ENCODE data around the gene NUFIP1. TPM values are rescaled to one million over a fixed set of nuclear protein-coding genes. Genes with fewer than 3 reads are reported as not detected.
A peak's percentile ranks its signal among the peaks of the same experiment; 100 is the strongest.

Gene NUFIP1
- total and polyA plus RNA-seq, 2 donors (not counting 1 experiment from before 2014, with no cell fraction given) = 3.5 to 5.3 TPM

DNA sequence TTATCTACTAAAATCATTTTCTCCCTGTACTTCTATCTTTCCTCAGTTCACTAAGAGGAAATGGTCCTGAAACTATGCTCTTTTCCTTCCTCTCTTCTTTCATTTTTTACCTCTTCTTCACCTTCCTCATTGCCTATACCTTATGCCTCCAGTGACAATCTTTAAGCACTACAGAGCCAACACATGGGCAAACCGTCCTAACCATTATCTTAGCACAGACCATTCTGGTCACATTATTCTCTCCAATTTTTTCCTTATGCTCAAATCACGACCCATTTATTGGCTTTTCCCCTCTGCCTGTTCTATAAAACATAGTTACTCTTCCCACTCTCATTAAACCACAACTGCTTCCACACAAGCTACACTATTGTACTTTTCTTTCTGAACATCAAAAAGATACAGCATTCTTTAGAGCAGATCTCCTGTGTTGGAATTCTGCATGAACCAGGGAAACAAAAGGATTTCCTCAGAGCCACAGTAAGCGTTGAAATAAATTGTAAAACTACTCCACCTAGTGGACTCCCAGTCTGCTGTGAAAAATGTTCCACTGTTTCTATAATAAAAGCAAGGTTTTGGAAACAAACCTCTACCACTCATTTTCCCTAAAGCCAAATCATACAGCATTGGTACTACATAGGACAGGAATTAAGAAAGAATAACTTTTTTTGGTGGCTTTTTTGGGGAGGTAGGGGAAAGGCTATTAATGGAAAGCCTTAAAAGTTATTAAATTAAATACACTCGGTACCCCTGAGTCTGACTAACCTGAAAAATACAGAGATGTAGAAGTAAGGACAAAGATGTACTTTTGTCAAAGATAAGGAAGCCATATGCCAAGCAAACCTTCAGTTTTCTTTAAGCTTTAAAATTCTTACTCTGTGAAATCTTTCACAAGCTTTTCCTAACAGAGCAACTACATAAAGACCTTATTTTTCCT, 19.5 kb downstream of the NUFIP1 start:
- peak; percentile 66 to 76 for DNase-seq (ENCODE audit: low read depth in 2 of 2)
- Histone ChIP-seq H3K27ac (ENCODE audit: insufficient read depth, low read length) (no peak overlapping the region), H3K9ac (ENCODE audit: insufficient read depth, low read length) (no peak overlapping the region)

DNA sequence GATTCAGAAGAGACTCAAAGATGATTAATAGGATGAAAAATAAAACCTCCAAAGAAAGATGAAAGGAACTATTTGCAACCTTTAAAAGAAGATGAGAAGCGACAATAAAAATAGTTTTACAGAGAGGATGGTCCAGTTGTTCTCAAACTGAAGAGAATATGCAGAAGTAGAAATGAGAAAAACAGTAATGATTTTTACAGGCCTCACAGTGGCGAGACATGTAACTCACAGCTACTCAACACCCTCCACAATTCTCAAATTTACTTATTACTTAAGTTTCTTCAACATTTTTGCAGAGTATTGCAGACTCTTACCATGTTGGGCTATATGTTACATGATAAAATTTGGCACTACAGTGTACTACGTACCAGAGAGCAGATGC, 20.8 kb downstream of the NUFIP1 start:
- Histone ChIP-seq H3K36me3 (ENCODE audit: control insufficient read depth, insufficient read depth, low read length) (peaks cover 1% of the 10 kb centered on the region), H3K4me1 (ENCODE audit: control insufficient read depth, extremely low read depth, insufficient read depth, low read length) (peaks cover 3% of the 10 kb centered on the region), H3K9ac (ENCODE audit: insufficient read depth, low read length) (no peak overlapping the region), H3K4me2 (ENCODE audit: extremely low read depth, insufficient read depth, low read length) (no peak overlapping the region), H3K9me3 (ENCODE audit: control insufficient read depth, insufficient read depth, low read depth, low read length) (no peaks in the 10 kb centered on the region), H2AFZ (ENCODE audit: low read length) (no peak overlapping the region), H4K20me1 (ENCODE audit: control insufficient read depth, extremely low read depth, insufficient read depth, low read length) (no peaks in the 10 kb centered on the region), H3K4me3 (replicated peaks in 1 of 4; ENCODE audit: control extremely low read depth in 1 of 4, insufficient read depth in 1 of 4, low read depth in 3 of 4, low read length in 4 of 4) (no peak overlapping the region), H3K27ac (ENCODE audit: insufficient read depth, low read length) (no peak overlapping the region), H3K79me2 (ENCODE audit: control insufficient read depth, insufficient read depth, low read length) (no peaks in the 10 kb centered on the region), H3K27me3 (ENCODE audit: control insufficient read depth, insufficient read depth, low read length) (no peaks in the 10 kb centered on the region)
- DNase-seq (ENCODE audit: low read depth in 2 of 2) = no peak
- TF ChIP-seq EZH2 (IDR thresholded peaks at IDR 0.05; ENCODE audit: low read length, missing control alignments) = no peak
- TF ChIP-seq, protein P1, sequence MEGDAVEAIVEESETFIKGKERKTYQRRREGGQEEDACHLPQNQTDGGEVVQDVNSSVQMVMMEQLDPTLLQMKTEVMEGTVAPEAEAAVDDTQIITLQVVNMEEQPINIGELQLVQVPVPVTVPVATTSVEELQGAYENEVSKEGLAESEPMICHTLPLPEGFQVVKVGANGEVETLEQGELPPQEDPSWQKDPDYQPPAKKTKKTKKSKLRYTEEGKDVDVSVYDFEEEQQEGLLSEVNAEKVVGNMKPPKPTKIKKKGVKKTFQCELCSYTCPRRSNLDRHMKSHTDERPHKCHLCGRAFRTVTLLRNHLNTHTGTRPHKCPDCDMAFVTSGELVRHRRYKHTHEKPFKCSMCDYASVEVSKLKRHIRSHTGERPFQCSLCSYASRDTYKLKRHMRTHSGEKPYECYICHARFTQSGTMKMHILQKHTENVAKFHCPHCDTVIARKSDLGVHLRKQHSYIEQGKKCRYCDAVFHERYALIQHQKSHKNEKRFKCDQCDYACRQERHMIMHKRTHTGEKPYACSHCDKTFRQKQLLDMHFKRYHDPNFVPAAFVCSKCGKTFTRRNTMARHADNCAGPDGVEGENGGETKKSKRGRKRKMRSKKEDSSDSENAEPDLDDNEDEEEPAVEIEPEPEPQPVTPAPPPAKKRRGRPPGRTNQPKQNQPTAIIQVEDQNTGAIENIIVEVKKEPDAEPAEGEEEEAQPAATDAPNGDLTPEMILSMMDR (conservative IDR thresholded peaks at IDR 0.05 in 1 of 2, IDR thresholded peaks at IDR 0.05 in 1 of 2; ENCODE audit: low read depth in 1 of 2, low read length in 2 of 2) = no peak

More for the DNA sequence above, 19.5 kb downstream of the NUFIP1 start:
- Histone ChIP-seq H3K4me3 (replicated peaks in 1 of 4; ENCODE audit: control extremely low read depth in 1 of 4, insufficient read depth in 1 of 4, low read depth in 3 of 4, low read length in 4 of 4) (no peak overlapping the region), H3K36me3 (ENCODE audit: control insufficient read depth, insufficient read depth, low read length) (peaks cover 1% of the 10 kb centered on the region), H2AFZ (ENCODE audit: low read length) (no peak overlapping the region), H3K4me1 (ENCODE audit: control insufficient read depth, extremely low read depth, insufficient read depth, low read length) (peaks cover 7% of the 10 kb centered on the region), H3K4me2 (ENCODE audit: extremely low read depth, insufficient read depth, low read length) (no peak overlapping the region), H3K27me3 (ENCODE audit: control insufficient read depth, insufficient read depth, low read length) (no peaks in the 10 kb centered on the region), H4K20me1 (ENCODE audit: control insufficient read depth, extremely low read depth, insufficient read depth, low read length) (no peaks in the 10 kb centered on the region), H3K9me3 (ENCODE audit: control insufficient read depth, insufficient read depth, low read depth, low read length) (no peaks in the 10 kb centered on the region), H3K79me2 (ENCODE audit: control insufficient read depth, insufficient read depth, low read length) (no peaks in the 10 kb centered on the region)
- TF ChIP-seq EZH2 (IDR thresholded peaks at IDR 0.05; ENCODE audit: low read length, missing control alignments) = no peak
- TF ChIP-seq, protein P1 (conservative IDR thresholded peaks at IDR 0.05 in 1 of 2, IDR thresholded peaks at IDR 0.05 in 1 of 2; ENCODE audit: low read depth in 1 of 2, low read length in 2 of 2) = peak; percentile 75 to 82

DNA sequence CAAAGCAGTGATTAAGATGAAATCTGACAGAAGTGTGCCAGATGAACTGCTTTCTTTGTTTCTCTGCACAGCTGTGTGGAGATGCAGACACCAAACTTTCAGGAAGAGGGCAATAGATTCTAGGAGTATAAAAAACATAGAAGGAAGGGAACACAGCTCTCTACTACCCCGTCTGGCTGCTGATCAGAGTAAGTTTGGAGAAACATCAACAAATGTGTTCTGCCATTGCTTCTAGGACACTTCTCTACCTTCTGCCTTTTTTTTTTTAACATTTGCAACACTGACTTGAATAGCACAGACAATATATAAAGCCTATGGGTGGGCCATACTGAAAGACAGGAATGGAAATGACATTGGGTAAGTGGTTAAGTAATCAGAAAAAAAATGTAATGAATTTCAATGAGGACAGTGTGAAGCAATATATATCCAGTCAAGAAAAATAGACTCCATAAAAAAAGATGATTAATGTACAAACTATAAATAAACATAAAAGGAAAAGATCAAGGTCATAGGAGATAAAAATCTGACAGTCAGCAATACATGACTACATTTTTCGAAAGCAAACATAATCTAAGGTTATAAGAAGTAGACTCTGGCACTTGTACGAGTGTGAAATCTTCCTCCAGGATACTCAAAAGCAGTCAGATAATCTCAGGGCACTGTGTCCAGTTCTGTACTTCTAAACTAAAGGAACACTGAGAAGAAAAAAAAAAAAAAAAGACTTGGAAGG, 21.4 kb downstream of the NUFIP1 start:
- Histone ChIP-seq H3K9ac (ENCODE audit: insufficient read depth, low read length) (no peak overlapping the region), H3K4me3 (replicated peaks in 1 of 4; ENCODE audit: control extremely low read depth in 1 of 4, insufficient read depth in 1 of 4, low read depth in 3 of 4, low read length in 4 of 4) (no peak overlapping the region), H3K36me3 (ENCODE audit: control insufficient read depth, insufficient read depth, low read length) (peaks cover 1% of the 10 kb centered on the region), H2AFZ (ENCODE audit: low read length) (no peak overlapping the region), H3K79me2 (ENCODE audit: control insufficient read depth, insufficient read depth, low read length) (no peaks in the 10 kb centered on the region), H3K4me2 (ENCODE audit: extremely low read depth, insufficient read depth, low read length) (no peak overlapping the region), H3K9me3 (ENCODE audit: control insufficient read depth, insufficient read depth, low read depth, low read length) (no peaks in the 10 kb centered on the region), H4K20me1 (ENCODE audit: control insufficient read depth, extremely low read depth, insufficient read depth, low read length) (no peaks in the 10 kb centered on the region), H3K27me3 (ENCODE audit: control insufficient read depth, insufficient read depth, low read length) (no peaks in the 10 kb centered on the region), H3K27ac (ENCODE audit: insufficient read depth, low read length) (no peak overlapping the region), H3K4me1 (ENCODE audit: control insufficient read depth, extremely low read depth, insufficient read depth, low read length) (peaks cover 3% of the 10 kb centered on the region)
- TF ChIP-seq, protein P1 (conservative IDR thresholded peaks at IDR 0.05 in 1 of 2, IDR thresholded peaks at IDR 0.05 in 1 of 2; ENCODE audit: low read depth in 1 of 2, low read length in 2 of 2) = peak; percentile 19 to 47
- no peak for TF ChIP-seq EZH2 (IDR thresholded peaks at IDR 0.05; ENCODE audit: low read length, missing control alignments)
- DNase-seq (ENCODE audit: low read depth in 2 of 2) = peak; percentile 39 to 57

Measured in fibroblast of lung (primary cell).